WTC11 (cell line): Measurements from ENCODE around the gene CACNA2D4. TPM values are rescaled to one million over a fixed set of nuclear protein-coding genes. Genes with fewer than 3 reads are reported as not detected.

Experiments
- ATAC-seq: fragments of 200-7000 bp; cut with Tn5 transposase; 2 replicates; pipeline ENCODE4 v1.10.0; 2021; ENCODE audit warnings: mild to moderate bottlenecking, moderate library complexity
- CTCF ChIA-PET: fragments of 300-600 bp; sonication (Branson Sonifier 250); formaldehyde crosslinking; loops from one replicate; lab custom pipeline; 2021; ENCODE audit warnings: antibody characterized with exemption; lab: Charles Lee
- POLR2A ChIA-PET: fragments of 350-600 bp; sonication (Branson Sonifier 250); formaldehyde crosslinking; loops from one replicate; lab custom pipeline; 2021; ENCODE audit warnings: antibody characterized with exemption; lab: Charles Lee
- DNase-seq: peaks from one replicate; pipeline ENCODE4 v3.0.0; 2021; ENCODE audit warnings: low spot score
- H3K27ac Mint-ChIP-seq: 2 replicates; pipeline ENCODE4 v1.8.0; 2021; ENCODE audit warnings: mixed read lengths
- H3K27me3 Mint-ChIP-seq: 2 replicates; pipeline ENCODE4 v1.8.0; 2021; ENCODE audit warnings: low read depth, mild to moderate bottlenecking, moderate library complexity, mixed read lengths
- H3K36me3 Mint-ChIP-seq: 2 replicates; pipeline ENCODE4 v1.8.0; 2021; ENCODE audit warnings: mixed read lengths
- H3K4me1 Mint-ChIP-seq: 2 replicates; pipeline ENCODE4 v1.8.0; 2022; ENCODE audit warnings: mixed read lengths
- H3K4me3 Mint-ChIP-seq: 2 replicates; pipeline ENCODE4 v1.8.0; 2021; ENCODE audit warnings: mild to moderate bottlenecking, moderate library complexity, mixed read lengths
- H3K9me3 Mint-ChIP-seq: 2 replicates; pipeline ENCODE4 v1.8.0; 2021; ENCODE audit warnings: mixed read lengths
- AR ChIP-seq: fragments of 250-450 bp; sonication (Bioruptor Pico); IDR thresholded peaks from 2 replicates; pipeline ENCODE4 v1.9.0; 2021; ENCODE audit warnings: mild to moderate bottlenecking
- E2F1 ChIP-seq: sonication (generic); formaldehyde crosslinking; IDR thresholded peaks from 2 replicates; pipeline ENCODE4 v1.8.0; 2022; ENCODE audit warnings: mild to moderate bottlenecking, missing genetic modification reagents
- ETV6 ChIP-seq: sonication (generic); formaldehyde crosslinking; IDR thresholded peaks from 2 replicates; pipeline ENCODE4 v1.8.1; 2022; ENCODE audit warnings: mild to moderate bottlenecking, missing genetic modification reagents
- IRF1 ChIP-seq: sonication (generic); formaldehyde crosslinking; IDR thresholded peaks from 2 replicates; pipeline ENCODE4 v1.8.0; 2023; ENCODE audit warnings: missing genetic modification reagents
- MXD4 ChIP-seq: fragments of 250-450 bp; sonication (Bioruptor Pico); IDR thresholded peaks from 2 replicates; pipeline ENCODE4 v1.8.0; 2021; ENCODE audit warnings: mild to moderate bottlenecking, moderate library complexity, borderline replicate concordance
- NFYB ChIP-seq: sonication (generic); formaldehyde crosslinking; conservative IDR thresholded peaks from 2 replicates; pipeline ENCODE4 v1.8.0; 2022; ENCODE audit warnings: low read depth, missing genetic modification reagents
- PREB ChIP-seq: sonication (generic); formaldehyde crosslinking; IDR thresholded peaks from 2 replicates; pipeline ENCODE4 v1.8.1; 2022; ENCODE audit warnings: mild to moderate bottlenecking, missing genetic modification reagents, moderate library complexity, borderline replicate concordance
- SMAD3 ChIP-seq: sonication (generic); formaldehyde crosslinking; IDR thresholded peaks from 2 replicates; pipeline ENCODE4 v1.8.0; 2022; ENCODE audit warnings: missing genetic modification reagents, mild to moderate bottlenecking, borderline replicate concordance
- SP1 ChIP-seq: sonication (generic); formaldehyde crosslinking; conservative IDR thresholded peaks from 2 replicates; pipeline ENCODE4 v1.8.1; 2022; ENCODE audit warnings: missing genetic modification reagents
- TEAD4 ChIP-seq: sonication (generic); formaldehyde crosslinking; IDR thresholded peaks from 2 replicates; pipeline ENCODE4 v1.8.0; 2022; ENCODE audit warnings: mild to moderate bottlenecking, missing genetic modification reagents
- ZBTB43 ChIP-seq: sonication (generic); formaldehyde crosslinking; IDR thresholded peaks from 2 replicates; pipeline ENCODE4 v1.8.1; 2023; ENCODE audit warnings: mild to moderate bottlenecking, missing genetic modification reagents
- ZNF138 ChIP-seq: sonication (generic); formaldehyde crosslinking; conservative IDR thresholded peaks from 2 replicates; pipeline ENCODE4 v1.8.1; 2022; ENCODE audit warnings: mild to moderate bottlenecking, moderate library complexity, missing genetic modification reagents
- ZNF219 ChIP-seq: sonication (generic); formaldehyde crosslinking; IDR thresholded peaks from 2 replicates; pipeline ENCODE4 v1.8.0; 2023; ENCODE audit warnings: missing genetic modification reagents, mild to moderate bottlenecking, borderline replicate concordance
- ZNF232 ChIP-seq: sonication (generic); formaldehyde crosslinking; IDR thresholded peaks from 2 replicates; pipeline ENCODE4 v1.8.0; 2022; ENCODE audit warnings: mild to moderate bottlenecking, missing genetic modification reagents
- ZNF263 ChIP-seq: sonication (generic); formaldehyde crosslinking; IDR thresholded peaks from 2 replicates; pipeline ENCODE4 v1.8.1; 2022; ENCODE audit warnings: low read depth, mild to moderate bottlenecking, moderate library complexity, missing genetic modification reagents
- ZNF416 ChIP-seq: fragments of 250-450 bp; sonication (Bioruptor Pico); IDR thresholded peaks from 2 replicates; pipeline ENCODE4 v1.9.0; 2021; ENCODE audit warnings: mild to moderate bottlenecking, inconsistent platforms
- ZSCAN18 ChIP-seq: fragments of 250-450 bp; sonication (Bioruptor Pico); IDR thresholded peaks from 2 replicates; pipeline ENCODE4 v2.1.2; 2022; ENCODE audit warnings: mild to moderate bottlenecking, moderate library complexity
- total RNA-seq: library from RNA; stranded (reverse); gene quantifications from 3 replicates; pipeline ENCODE4 v1.2.3, GENCODE V29; 2021

The CACNA2D4 gene
- total RNA-seq, 1 experiment from 2014 or later, result 0.04 TPM

GRCh38 chr12:1937481-1938224, 19.2 kb upstream of the CACNA2D4 start (continued):
- TF ChIP-seq PREB (CRISPR knock-in tag) (no peak), ZNF263 (no peak), TEAD4 (CRISPR knock-in tag) (no peak), ZSCAN18 (CRISPR knock-in tag) (no peak)

- CTCF ChIA-PET, result no interaction called here
- POLR2A ChIA-PET, result no interaction called here
- peaks cover 4% of the 10 kb centered on the region for H3K4me1 Mint-ChIP-seq
- ATAC-seq (no peak), DNase-seq (no peak)
- H3K27me3 Mint-ChIP-seq, result no peaks in the 10 kb centered on the region
- no peak overlapping the region; the same call in 1 of the 2 replicates for H3K27ac Mint-ChIP-seq
- TF ChIP-seq ZNF138 (CRISPR knock-in tag), result no peak
- no peak for TF ChIP-seq SMAD3 (CRISPR knock-in tag)
- TF ChIP-seq ZBTB43, result no peak
- no peak for TF ChIP-seq AR (CRISPR knock-in tag)
- H3K36me3 Mint-ChIP-seq, result peaks cover 6% of the 10 kb centered on the region
- H3K4me3 Mint-ChIP-seq, result no peak overlapping the region
- H3K9me3 Mint-ChIP-seq, result no peaks in the 10 kb centered on the region
Observed at GRCh38 chr12:1936406-1937320, 18.2 kb upstream of the CACNA2D4 start.

- Mint-ChIP-seq H3K27ac (no peak overlapping the region), H3K4me3 (no peak overlapping the region), H3K4me1 (peaks cover 4% of the 10 kb centered on the region), H3K36me3 (peaks cover under 1% of the 10 kb centered on the region; the same call in 1 of the 2 replicates), H3K9me3 (no peaks in the 10 kb centered on the region), H3K27me3 (no peaks in the 10 kb centered on the region)
- DNase-seq (no peak), ATAC-seq (no peak)
- CTCF ChIA-PET, result no interaction called here
- POLR2A ChIA-PET, result no interaction called here
- TF ChIP-seq SP1 (CRISPR knock-in tag), result no peak
- no peak for TF ChIP-seq ZNF263
- no peak for TF ChIP-seq ZNF232 (CRISPR knock-in tag)
- TF ChIP-seq ZNF219 (CRISPR knock-in tag), result no peak
- TF ChIP-seq E2F1 (CRISPR knock-in tag), result no peak
- TF ChIP-seq TEAD4 (CRISPR knock-in tag), result no peak
- no peak for TF ChIP-seq IRF1 (CRISPR knock-in tag)
- no peak for TF ChIP-seq PREB (CRISPR knock-in tag)
- TF ChIP-seq MXD4, result no peak
- TF ChIP-seq NFYB, result no peak
- TF ChIP-seq ZNF416, result no peak
- TF ChIP-seq ZSCAN18 (CRISPR knock-in tag), result no peak
- no peak for TF ChIP-seq ETV6 (CRISPR knock-in tag)
Observed at GRCh38 chr12:1935700-1936378, 17.4 kb upstream of the CACNA2D4 start.
